Calu3 (cell line): ENCODE results near the gene HECTD2. TPM values are rescaled to one million over a fixed set of nuclear protein-coding genes. Genes with fewer than 3 reads are reported as not detected.
"Not testable (repeated sequence)": the region's sequence is repeated elsewhere in the genome, so short reads cannot be mapped to it uniquely, and the experiment has no call there.

Experiments used
- BruUV-seq: library from RNA; stranded (reverse); fragments of 400-500 nt; replicated peaks from 2 replicates; lab custom pipeline; 2021; lab: Mats Ljungman, UMichigan
- CTCF ChIA-PET: fragments of 300-600 bp; sonication (Branson Sonifier 250); formaldehyde crosslinking; loops from one replicate; lab custom pipeline; 2022; ENCODE audit warnings: antibody characterized with exemption; lab: Charles Lee
- DNase-seq: peaks from one replicate; pipeline ENCODE4 v3.0.0; 2022
- H3K27ac Mint-ChIP-seq: one replicate; pipeline ENCODE4 v1.8.0; 2022; ENCODE audit warnings: mixed read lengths; ENCODE audit not compliant: unreplicated experiment
- H3K27me3 Mint-ChIP-seq: one replicate; pipeline ENCODE4 v1.8.0; 2022; ENCODE audit warnings: mixed read lengths; ENCODE audit not compliant: unreplicated experiment
- H3K36me3 Mint-ChIP-seq: one replicate; pipeline ENCODE4 v1.8.0; 2022; ENCODE audit warnings: mild to moderate bottlenecking, moderate library complexity, mixed read lengths; ENCODE audit not compliant: insufficient read depth, unreplicated experiment
- H3K4me1 Mint-ChIP-seq: one replicate; pipeline ENCODE4 v1.8.0; 2022; ENCODE audit warnings: mild to moderate bottlenecking, low read depth, mixed read lengths; ENCODE audit not compliant: unreplicated experiment
- H3K4me3 Mint-ChIP-seq: one replicate; pipeline ENCODE4 v1.8.0; 2022; ENCODE audit warnings: mild to moderate bottlenecking, low read depth, moderate library complexity, mixed read lengths; ENCODE audit not compliant: unreplicated experiment
- H3K9me3 Mint-ChIP-seq: one replicate; pipeline ENCODE4 v1.8.0; 2022; ENCODE audit warnings: low read depth, mixed read lengths; ENCODE audit not compliant: unreplicated experiment
- CTCF ChIP-seq: fragments of 200-600 bp; IDR thresholded peaks from one replicate; pipeline ENCODE4 v1.8.0; 2022; ENCODE audit warnings: antibody characterized with exemption; ENCODE audit not compliant: unreplicated experiment
- intact Hi-C: fragments of 100-400 bp; cut with micrococcal nuclease; formaldehyde crosslinking; loops from one replicate; pipeline ENCODE4 v1.10.0; 2022; ENCODE audit not compliant: unreplicated experiment
- total RNA-seq: library from RNA; stranded (reverse); gene quantifications from 2 replicates; pipeline ENCODE4 v1.2.3, GENCODE V29; 2022

The HECTD2 gene
- total RNA-seq, 1 experiment from 2014 or later, result 2.7 TPM

GRCh38 chr10:91367127-91367531 is 43.0 kb upstream of the HECTD2 start:
- H3K4me3 Mint-ChIP-seq, result no peak overlapping the region

GRCh38 chr10:91367558-91367957 is 42.6 kb upstream of the HECTD2 start:
- Mint-ChIP-seq H3K27me3 (peaks cover 33% of the 10 kb centered on the region), H3K9me3 (no peaks in the 10 kb centered on the region), H3K4me3 (no peak overlapping the region), H3K36me3 (no peaks in the 10 kb centered on the region), H3K4me1 (no peaks in the 10 kb centered on the region), H3K27ac (no peak overlapping the region)
- intact Hi-C loops, result loop anchor here (5.0 kb wide), 1 partner anchor 70 kb away; no protein-coding TSS in a partner anchor
- CTCF ChIA-PET, result interaction anchor here (0.6 kb wide), 1 partner anchor 67 kb away, joined by 6 read pairs; no protein-coding TSS in a partner anchor
- no peak for TF ChIP-seq CTCF
- no TSS peak for BruUV-seq
- DNase-seq, result no peak

More at GRCh38 chr10:91367127-91367531, 43.0 kb upstream of the HECTD2 start:
- H3K9me3 Mint-ChIP-seq, result no peaks in the 10 kb centered on the region
- no peak for DNase-seq
- CTCF ChIA-PET, result interaction anchor here (0.6 kb wide), 1 partner anchor 67 kb away, joined by 6 read pairs; no protein-coding TSS in a partner anchor
- H3K4me1 Mint-ChIP-seq, result no peaks in the 10 kb centered on the region
- no peak for TF ChIP-seq CTCF
- intact Hi-C loops, result loop anchor here (5.0 kb wide), 1 partner anchor 70 kb away; no protein-coding TSS in a partner anchor
- H3K27ac Mint-ChIP-seq, result no peak overlapping the region
- peaks cover 37% of the 10 kb centered on the region for H3K27me3 Mint-ChIP-seq
- no TSS peak for BruUV-seq
- no peaks in the 10 kb centered on the region for H3K36me3 Mint-ChIP-seq

GRCh38 chr10:91369978-91370589 is 40.1 kb upstream of the HECTD2 start:
- H3K4me1 Mint-ChIP-seq, H3K36me3 Mint-ChIP-seq, H3K27ac Mint-ChIP-seq, H3K9me3 Mint-ChIP-seq, H3K4me3 Mint-ChIP-seq, DNase-seq, BruUV-seq: not testable (repeated sequence)
- CTCF ChIA-PET, result interaction anchor here (1.2 kb wide), 2 partner anchors 71 to 364 kb away, joined by 3 to 11 read pairs; no protein-coding TSS in a partner anchor
- H3K27me3 Mint-ChIP-seq, result peaks cover 16% of the 10 kb centered on the region
- intact Hi-C loops, result loop anchor here (5.0 to 10.0 kb wide), 2 partner anchors 73 to 485 kb away; no protein-coding TSS in a partner anchor

- BruUV-seq, result no TSS peak
- Mint-ChIP-seq H3K27ac (no peak overlapping the region), H3K4me1 (no peaks in the 10 kb centered on the region), H3K4me3 (no peak overlapping the region), H3K27me3 (peaks cover 20% of the 10 kb centered on the region), H3K36me3 (no peaks in the 10 kb centered on the region), H3K9me3 (peaks cover 3% of the 10 kb centered on the region)
- CTCF ChIA-PET, result no interaction called here
- no peak for TF ChIP-seq CTCF
- intact Hi-C loops, result loop anchor here (10.0 kb wide), 1 partner anchor 489 kb away; no protein-coding TSS in a partner anchor
- DNase-seq, result no peak
Measured at GRCh38 chr10:91374052-91374451, 36.1 kb upstream of the HECTD2 start.
